OCI-LY7 (cell line): ENCODE data around the gene ELMO1.

Experiments
- EZH2phosphoT487 ChIP-seq: fragments of 200-600 bp; sonication (generic); IDR thresholded peaks from 2 replicates; pipeline ENCODE4 v1.6.1; 2018; ENCODE audit warnings: low read depth, borderline replicate concordance, mild to moderate bottlenecking, mixed run types, antibody characterized with exemption, low read length, moderate library complexity, mixed read lengths
- TF ChIP-seq, protein P1 (sequence below): fragments of 200-600 bp; sonication (generic); conservative IDR thresholded peaks from 2 replicates; pipeline ENCODE4 v1.5.1; 2014; ENCODE audit warnings: mild to moderate bottlenecking, antibody characterized with exemption, low read length, moderate library complexity, mixed read lengths

DNA sequence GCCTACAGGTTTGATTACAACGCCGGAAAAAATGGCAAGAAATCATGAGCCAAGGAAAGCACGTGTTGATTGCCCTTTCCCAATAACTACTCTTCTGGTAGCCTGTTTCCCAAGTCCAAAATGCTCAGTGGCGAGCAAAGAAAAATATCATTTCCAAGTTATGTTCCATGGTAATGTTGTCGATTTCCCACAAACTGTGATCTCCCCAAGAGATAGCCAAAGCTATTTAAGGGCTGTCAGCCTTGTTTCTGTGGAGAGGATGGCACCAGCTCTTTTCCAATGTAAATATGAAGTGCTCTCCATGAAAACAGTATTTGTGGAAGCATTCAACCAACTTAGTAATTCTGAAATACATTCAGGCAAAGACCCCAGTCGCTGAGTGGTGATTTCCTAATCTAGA, 491.9 kb downstream of the ELMO1 start:
- TF ChIP-seq, protein P1, sequence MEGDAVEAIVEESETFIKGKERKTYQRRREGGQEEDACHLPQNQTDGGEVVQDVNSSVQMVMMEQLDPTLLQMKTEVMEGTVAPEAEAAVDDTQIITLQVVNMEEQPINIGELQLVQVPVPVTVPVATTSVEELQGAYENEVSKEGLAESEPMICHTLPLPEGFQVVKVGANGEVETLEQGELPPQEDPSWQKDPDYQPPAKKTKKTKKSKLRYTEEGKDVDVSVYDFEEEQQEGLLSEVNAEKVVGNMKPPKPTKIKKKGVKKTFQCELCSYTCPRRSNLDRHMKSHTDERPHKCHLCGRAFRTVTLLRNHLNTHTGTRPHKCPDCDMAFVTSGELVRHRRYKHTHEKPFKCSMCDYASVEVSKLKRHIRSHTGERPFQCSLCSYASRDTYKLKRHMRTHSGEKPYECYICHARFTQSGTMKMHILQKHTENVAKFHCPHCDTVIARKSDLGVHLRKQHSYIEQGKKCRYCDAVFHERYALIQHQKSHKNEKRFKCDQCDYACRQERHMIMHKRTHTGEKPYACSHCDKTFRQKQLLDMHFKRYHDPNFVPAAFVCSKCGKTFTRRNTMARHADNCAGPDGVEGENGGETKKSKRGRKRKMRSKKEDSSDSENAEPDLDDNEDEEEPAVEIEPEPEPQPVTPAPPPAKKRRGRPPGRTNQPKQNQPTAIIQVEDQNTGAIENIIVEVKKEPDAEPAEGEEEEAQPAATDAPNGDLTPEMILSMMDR, result no peak
- no peak for TF ChIP-seq EZH2phosphoT487
